Liver (tissue), 9 donors: ENCODE results near the gene CCRL2. TPM values are rescaled to one million over a fixed set of nuclear protein-coding genes. Genes with fewer than 3 reads are reported as not detected.

Source experiments
- DNase-seq: peaks from one replicate; pipeline ENCODE4 v3.0.0-alpha.2; 2017; ENCODE audit warnings: low spot score
- H3K27ac ChIP-seq, 2 donors: one replicate each; pipeline ENCODE4 v1.7.0; 2013; ENCODE audit warnings: inconsistent platforms in 2 of 2, low read length in 2 of 2, control low read depth in 1 of 2, low read depth in 1 of 2, mild to moderate bottlenecking in 1 of 2
- H3K27me3 ChIP-seq, 4 donors: one replicate each; pipeline versions ENCODE4 v1.6.1 to v1.7.0; 2013; ENCODE audit warnings: low read length in 3 of 4, inconsistent platforms in 1 of 4, mild to moderate bottlenecking in 1 of 4, moderate library complexity in 1 of 4; ENCODE audit not compliant: control insufficient read depth in 4 of 4, insufficient read depth in 4 of 4
- H3K36me3 ChIP-seq, 4 donors: one replicate each; pipeline versions ENCODE4 v1.6.1 to v1.7.0; 2013; ENCODE audit warnings: low read length in 3 of 4, mild to moderate bottlenecking in 3 of 4, low read depth in 1 of 4, moderate library complexity in 1 of 4; ENCODE audit not compliant: control insufficient read depth in 4 of 4, insufficient read depth in 3 of 4
- H3K4me1 ChIP-seq, 4 donors: one replicate each; pipeline versions ENCODE4 v1.6.1 to v1.7.0; 2013; ENCODE audit warnings: low read length in 3 of 4, mild to moderate bottlenecking in 3 of 4, moderate library complexity in 1 of 4; ENCODE audit not compliant: control insufficient read depth in 4 of 4, insufficient read depth in 4 of 4
- H3K4me3 ChIP-seq, 3 donors: one replicate each; pipeline versions ENCODE4 v1.6.1 to v1.7.0; 2013; ENCODE audit warnings: low read length in 3 of 3, control low read depth in 1 of 3, low read depth in 1 of 3, mild to moderate bottlenecking in 1 of 3
- H3K9ac ChIP-seq, 2 donors: one replicate each; pipeline ENCODE4 v1.7.0; 2013; ENCODE audit warnings: low read length in 2 of 2, mild to moderate bottlenecking in 2 of 2, moderate library complexity in 2 of 2, control low read depth in 1 of 2, low read depth in 1 of 2
- H3K9me3 ChIP-seq, 4 donors: one replicate each; pipeline versions ENCODE4 v1.6.1 to v1.7.0; 2013; ENCODE audit warnings: low read length in 3 of 4; ENCODE audit not compliant: control insufficient read depth in 4 of 4
- EGR1 ChIP-seq, 2 donors: IDR thresholded peaks; 2 replicates each; pipeline ENCODE4 v1.6.1; 2016 to 2018; ENCODE audit warnings: antibody characterized with exemption in 2 of 2, low read depth in 2 of 2
- FOXA1 ChIP-seq: IDR thresholded peaks from 2 replicates; pipeline ENCODE4 v1.6.1; 2016; ENCODE audit warnings: antibody characterized with exemption
- FOXA2 ChIP-seq: IDR thresholded peaks from 2 replicates; pipeline ENCODE4 v1.6.1; 2016; ENCODE audit warnings: antibody characterized with exemption
- GABPA ChIP-seq, 2 donors: IDR thresholded peaks in 1 of 2; conservative IDR thresholded peaks in 1 of 2; 2 replicates each; pipeline ENCODE4 v1.6.1; 2016; ENCODE audit warnings: antibody characterized with exemption in 2 of 2, mild to moderate bottlenecking in 1 of 2, moderate library complexity in 1 of 2
- HNF4A ChIP-seq, 2 donors: conservative IDR thresholded peaks; 2 replicates each; pipeline ENCODE4 v1.6.1; 2016; ENCODE audit warnings: antibody characterized with exemption in 2 of 2, mild to moderate bottlenecking in 2 of 2
- HNF4G ChIP-seq: IDR thresholded peaks from 2 replicates; pipeline ENCODE4 v1.6.1; 2016; ENCODE audit warnings: antibody characterized with exemption
- JUND ChIP-seq, 2 donors: IDR thresholded peaks; 2 replicates each; pipeline ENCODE4 v1.6.1; 2016; ENCODE audit warnings: antibody characterized with exemption in 2 of 2
- NR2F2 ChIP-seq: IDR thresholded peaks from 2 replicates; pipeline ENCODE4 v1.6.1; 2016; ENCODE audit warnings: antibody characterized with exemption
- RAD21 ChIP-seq, 2 donors: IDR thresholded peaks; 2 replicates each; pipeline ENCODE4 v1.6.1; 2016; ENCODE audit warnings: antibody characterized with exemption in 2 of 2, mild to moderate bottlenecking in 2 of 2
- RXRA ChIP-seq, 2 donors: IDR thresholded peaks; 2 replicates each; pipeline ENCODE4 v1.6.1; 2017 to 2018; ENCODE audit warnings: antibody characterized with exemption in 2 of 2, mild to moderate bottlenecking in 1 of 2
- SP1 ChIP-seq: IDR thresholded peaks from 2 replicates; pipeline ENCODE4 v1.6.1; 2018; ENCODE audit warnings: antibody characterized with exemption, mild to moderate bottlenecking
- TAF1 ChIP-seq: conservative IDR thresholded peaks from 2 replicates; pipeline ENCODE4 v1.6.1; 2016; ENCODE audit warnings: antibody characterized with exemption, mild to moderate bottlenecking
- YY1 ChIP-seq: IDR thresholded peaks from 2 replicates; pipeline ENCODE4 v1.6.1; 2016; ENCODE audit warnings: antibody characterized with exemption, mild to moderate bottlenecking
- WGBS: extraction: QIAGEN DNeasy Blood & Tissue Kit; methylation state at CpG from one replicate; pipeline ENCODE4 v1.1.7; 2013; 5-methylcytosine and 5-hydroxymethylcytosine counted together
- polyA plus RNA-seq, 2 donors: library from polyadenylated mRNA; stranded (reverse) in 1 of 2; unstranded in 1 of 2; fragments of 200-250 nt in 1 of 2; fragments of >200 nt in 1 of 2; fragmentation: Nextera tagmentation in 1 of 2; extraction: Ambion mirVana in 1 of 2; gene quantifications; one replicate each; pipeline versions ENCODE4 v1.2.1 to v1.2.3, GENCODE V29; 2013 to 2015
- total RNA-seq, 2 donors: library from RNA; depleted of rRNA; stranded (reverse); fragments of >200 nt; gene quantifications; one replicate each; pipeline ENCODE4 v1.2.3, GENCODE V29; 2014
- TF ChIP-seq, protein P1 (sequence below): IDR thresholded peaks from 2 replicates; pipeline ENCODE4 v1.6.1; 2016; ENCODE audit warnings: antibody characterized with exemption, mild to moderate bottlenecking
- TF ChIP-seq, protein P2 (sequence below): IDR thresholded peaks from 2 replicates; pipeline ENCODE4 v1.6.1; 2016; ENCODE audit warnings: antibody characterized with exemption
- TF ChIP-seq, protein P3 (sequence below): IDR thresholded peaks from 2 replicates; pipeline ENCODE4 v1.6.1; 2016; ENCODE audit warnings: antibody characterized with exemption
- TF ChIP-seq, protein P4 (sequence below): fragments of 150-350 bp; IDR thresholded peaks from 2 replicates; pipeline ENCODE4 v1.5.1; 2017; ENCODE audit warnings: improper control_type of control experiment, low read depth, low read length; ENCODE audit not compliant: missing input control
- TF ChIP-seq, protein P5 (sequence below): IDR thresholded peaks from 2 replicates; pipeline ENCODE4 v1.6.1; 2016; ENCODE audit warnings: antibody characterized with exemption
- donor health status: healthy.
- donor health status: healthy.
- donor health status: healthy.
- donor health status: healthy.
- donor health status: healthy.

Gene CCRL2
- total and polyA plus RNA-seq, 4 donors: 0.51 to 9.0 (median 0.81) TPM

DNA sequence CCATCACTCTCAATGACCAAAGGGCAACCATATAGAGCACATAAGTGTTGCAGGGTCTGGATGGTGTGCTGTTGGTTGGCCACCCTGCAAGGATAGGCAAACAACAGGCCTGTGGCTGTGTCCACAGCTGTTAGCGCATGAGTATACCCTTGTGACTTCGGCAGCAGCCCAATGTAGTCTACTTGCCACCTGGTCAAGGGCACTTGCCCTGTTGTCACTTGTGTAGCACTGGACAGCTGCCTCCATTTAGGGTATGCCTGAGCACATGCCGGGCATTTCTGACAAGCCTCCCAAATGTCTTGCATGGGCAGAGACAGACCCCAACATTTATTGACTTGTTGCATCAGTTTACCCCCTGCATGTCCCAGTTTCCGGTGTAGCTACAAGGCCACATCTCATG, 12.8 kb downstream of the CCRL2 start:
- Histone ChIP-seq H3K27me3 (no peaks in the 10 kb centered on the region), H3K36me3 (no peaks in the 10 kb centered on the region), H3K9ac (no peak overlapping the region), H3K27ac (no peak overlapping the region), H3K9me3 (no peaks in the 10 kb centered on the region), H3K4me1 (no peaks in the 10 kb centered on the region), H3K4me3 (no peak overlapping the region)
- TF ChIP-seq RAD21 (IDR thresholded peaks at IDR 0.05) (no peak), RXRA (IDR thresholded peaks at IDR 0.05) (no peak), FOXA2 (no peak), FOXA1 (no peak), JUND (IDR thresholded peaks at IDR 0.05) (no peak), HNF4A (conservative IDR thresholded peaks at IDR 0.05) (no peak), EGR1 (IDR thresholded peaks at IDR 0.05; ENCODE audit: low read depth in 2 of 2) (no peak), SP1 (no peak), GABPA (IDR thresholded peaks at IDR 0.05 in 1 of 2, conservative IDR thresholded peaks at IDR 0.05 in 1 of 2) (no peak), YY1 (no peak), HNF4G (no peak), TAF1 (no peak), NR2F2 (no peak)
- TF ChIP-seq, protein P1, sequence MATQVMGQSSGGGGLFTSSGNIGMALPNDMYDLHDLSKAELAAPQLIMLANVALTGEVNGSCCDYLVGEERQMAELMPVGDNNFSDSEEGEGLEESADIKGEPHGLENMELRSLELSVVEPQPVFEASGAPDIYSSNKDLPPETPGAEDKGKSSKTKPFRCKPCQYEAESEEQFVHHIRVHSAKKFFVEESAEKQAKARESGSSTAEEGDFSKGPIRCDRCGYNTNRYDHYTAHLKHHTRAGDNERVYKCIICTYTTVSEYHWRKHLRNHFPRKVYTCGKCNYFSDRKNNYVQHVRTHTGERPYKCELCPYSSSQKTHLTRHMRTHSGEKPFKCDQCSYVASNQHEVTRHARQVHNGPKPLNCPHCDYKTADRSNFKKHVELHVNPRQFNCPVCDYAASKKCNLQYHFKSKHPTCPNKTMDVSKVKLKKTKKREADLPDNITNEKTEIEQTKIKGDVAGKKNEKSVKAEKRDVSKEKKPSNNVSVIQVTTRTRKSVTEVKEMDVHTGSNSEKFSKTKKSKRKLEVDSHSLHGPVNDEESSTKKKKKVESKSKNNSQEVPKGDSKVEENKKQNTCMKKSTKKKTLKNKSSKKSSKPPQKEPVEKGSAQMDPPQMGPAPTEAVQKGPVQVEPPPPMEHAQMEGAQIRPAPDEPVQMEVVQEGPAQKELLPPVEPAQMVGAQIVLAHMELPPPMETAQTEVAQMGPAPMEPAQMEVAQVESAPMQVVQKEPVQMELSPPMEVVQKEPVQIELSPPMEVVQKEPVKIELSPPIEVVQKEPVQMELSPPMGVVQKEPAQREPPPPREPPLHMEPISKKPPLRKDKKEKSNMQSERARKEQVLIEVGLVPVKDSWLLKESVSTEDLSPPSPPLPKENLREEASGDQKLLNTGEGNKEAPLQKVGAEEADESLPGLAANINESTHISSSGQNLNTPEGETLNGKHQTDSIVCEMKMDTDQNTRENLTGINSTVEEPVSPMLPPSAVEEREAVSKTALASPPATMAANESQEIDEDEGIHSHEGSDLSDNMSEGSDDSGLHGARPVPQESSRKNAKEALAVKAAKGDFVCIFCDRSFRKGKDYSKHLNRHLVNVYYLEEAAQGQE: no peak
- TF ChIP-seq, protein P2, sequence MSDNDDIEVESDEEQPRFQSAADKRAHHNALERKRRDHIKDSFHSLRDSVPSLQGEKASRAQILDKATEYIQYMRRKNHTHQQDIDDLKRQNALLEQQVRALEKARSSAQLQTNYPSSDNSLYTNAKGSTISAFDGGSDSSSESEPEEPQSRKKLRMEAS: no peak
- TF ChIP-seq, protein P3, sequence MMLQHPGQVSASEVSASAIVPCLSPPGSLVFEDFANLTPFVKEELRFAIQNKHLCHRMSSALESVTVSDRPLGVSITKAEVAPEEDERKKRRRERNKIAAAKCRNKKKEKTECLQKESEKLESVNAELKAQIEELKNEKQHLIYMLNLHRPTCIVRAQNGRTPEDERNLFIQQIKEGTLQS: no peak
- TF ChIP-seq, protein P4, sequence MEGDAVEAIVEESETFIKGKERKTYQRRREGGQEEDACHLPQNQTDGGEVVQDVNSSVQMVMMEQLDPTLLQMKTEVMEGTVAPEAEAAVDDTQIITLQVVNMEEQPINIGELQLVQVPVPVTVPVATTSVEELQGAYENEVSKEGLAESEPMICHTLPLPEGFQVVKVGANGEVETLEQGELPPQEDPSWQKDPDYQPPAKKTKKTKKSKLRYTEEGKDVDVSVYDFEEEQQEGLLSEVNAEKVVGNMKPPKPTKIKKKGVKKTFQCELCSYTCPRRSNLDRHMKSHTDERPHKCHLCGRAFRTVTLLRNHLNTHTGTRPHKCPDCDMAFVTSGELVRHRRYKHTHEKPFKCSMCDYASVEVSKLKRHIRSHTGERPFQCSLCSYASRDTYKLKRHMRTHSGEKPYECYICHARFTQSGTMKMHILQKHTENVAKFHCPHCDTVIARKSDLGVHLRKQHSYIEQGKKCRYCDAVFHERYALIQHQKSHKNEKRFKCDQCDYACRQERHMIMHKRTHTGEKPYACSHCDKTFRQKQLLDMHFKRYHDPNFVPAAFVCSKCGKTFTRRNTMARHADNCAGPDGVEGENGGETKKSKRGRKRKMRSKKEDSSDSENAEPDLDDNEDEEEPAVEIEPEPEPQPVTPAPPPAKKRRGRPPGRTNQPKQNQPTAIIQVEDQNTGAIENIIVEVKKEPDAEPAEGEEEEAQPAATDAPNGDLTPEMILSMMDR: no peak
- TF ChIP-seq, protein P5, sequence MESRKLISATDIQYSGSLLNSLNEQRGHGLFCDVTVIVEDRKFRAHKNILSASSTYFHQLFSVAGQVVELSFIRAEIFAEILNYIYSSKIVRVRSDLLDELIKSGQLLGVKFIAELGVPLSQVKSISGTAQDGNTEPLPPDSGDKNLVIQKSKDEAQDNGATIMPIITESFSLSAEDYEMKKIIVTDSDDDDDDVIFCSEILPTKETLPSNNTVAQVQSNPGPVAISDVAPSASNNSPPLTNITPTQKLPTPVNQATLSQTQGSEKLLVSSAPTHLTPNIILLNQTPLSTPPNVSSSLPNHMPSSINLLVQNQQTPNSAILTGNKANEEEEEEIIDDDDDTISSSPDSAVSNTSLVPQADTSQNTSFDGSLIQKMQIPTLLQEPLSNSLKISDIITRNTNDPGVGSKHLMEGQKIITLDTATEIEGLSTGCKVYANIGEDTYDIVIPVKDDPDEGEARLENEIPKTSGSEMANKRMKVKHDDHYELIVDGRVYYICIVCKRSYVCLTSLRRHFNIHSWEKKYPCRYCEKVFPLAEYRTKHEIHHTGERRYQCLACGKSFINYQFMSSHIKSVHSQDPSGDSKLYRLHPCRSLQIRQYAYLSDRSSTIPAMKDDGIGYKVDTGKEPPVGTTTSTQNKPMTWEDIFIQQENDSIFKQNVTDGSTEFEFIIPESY: no peak
- WGBS: 97% methylated on average over 4 of the region's 4 CpGs
- DNase-seq: no peak

DNA sequence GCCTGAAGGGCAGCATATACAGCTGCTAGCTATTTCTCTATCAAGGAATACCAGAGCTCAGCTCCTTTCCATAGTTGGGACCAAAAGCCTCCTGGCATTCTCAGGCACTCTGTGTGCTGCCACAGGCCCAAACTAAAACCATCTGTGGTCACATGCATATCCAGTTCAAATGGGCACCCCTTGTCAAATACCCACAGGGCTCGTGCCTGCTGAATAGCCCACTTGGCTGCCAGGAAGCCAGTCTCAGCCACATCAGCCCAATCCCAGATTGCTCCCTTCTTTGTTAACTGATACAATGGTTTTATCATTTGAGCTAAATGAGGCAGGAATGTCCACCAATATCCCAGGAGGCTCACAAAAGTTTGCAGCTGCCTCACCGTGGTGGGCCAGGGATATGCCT, 13.9 kb downstream of the CCRL2 start:
- DNase-seq: no peak
- no peaks in the 10 kb centered on the region for H3K27me3 ChIP-seq
- no peak overlapping the region for H3K9ac ChIP-seq
- no peaks in the 10 kb centered on the region for H3K4me1 ChIP-seq
- TF ChIP-seq NR2F2 (no peak), SP1 (no peak), RXRA (IDR thresholded peaks at IDR 0.05) (no peak), HNF4G (no peak), RAD21 (IDR thresholded peaks at IDR 0.05) (no peak), EGR1 (IDR thresholded peaks at IDR 0.05; ENCODE audit: low read depth in 2 of 2) (no peak), HNF4A (conservative IDR thresholded peaks at IDR 0.05) (no peak), FOXA2 (no peak), YY1 (no peak), TAF1 (no peak), JUND (IDR thresholded peaks at IDR 0.05) (no peak)
- TF ChIP-seq, protein P4: no peak
- TF ChIP-seq, protein P3: no peak
- TF ChIP-seq, protein P5: no peak
- no peak overlapping the region for H3K4me3 ChIP-seq
- 89% methylated on average over 2 of the region's 2 CpGs for WGBS
- no peaks in the 10 kb centered on the region for H3K36me3 ChIP-seq
- no peaks in the 10 kb centered on the region for H3K9me3 ChIP-seq
- no peak overlapping the region for H3K27ac ChIP-seq
